ENCODE results near the gene CACNA1A. TPM values are rescaled to one million over a fixed set of nuclear protein-coding genes. Genes with fewer than 3 reads are reported as not detected.
"Not testable (repeated sequence)": the region's sequence is repeated elsewhere in the genome, so short reads cannot be mapped to it uniquely, and the experiment has no call there.

CACNA1A gene
- total and polyA plus RNA-seq, 9 donors: 0.58 to 2.8 (median 1.4) TPM

DNA sequence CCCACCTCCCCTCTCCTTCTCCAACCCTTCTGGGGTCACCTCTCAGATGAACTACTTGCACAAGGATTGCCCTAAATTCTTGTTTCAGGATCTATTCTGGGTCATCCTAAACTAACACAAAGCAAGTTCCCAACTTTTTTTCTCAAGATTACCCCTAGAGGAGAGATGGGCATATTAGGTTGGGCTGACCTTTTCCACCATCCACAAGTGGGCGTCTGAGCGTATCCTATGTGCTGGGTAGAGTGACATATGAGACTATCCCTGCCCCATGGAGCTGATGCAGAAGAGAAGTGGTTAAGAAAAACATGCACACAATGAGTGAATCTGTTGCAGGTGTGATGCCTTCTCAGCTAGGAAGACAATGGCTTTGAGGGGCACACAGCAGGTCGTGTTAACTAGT, 132.7 kb downstream of the CACNA1A start:
- Histone ChIP-seq H3K27ac (ENCODE audit: low read length) (no peak overlapping the region), H3K4me1 (ENCODE audit: control insufficient read depth, insufficient read depth, low read length) (no peaks in the 10 kb centered on the region), H3K27me3 (ENCODE audit: control insufficient read depth, insufficient read depth, low read length) (no peaks in the 10 kb centered on the region), H3K36me3 (ENCODE audit: control insufficient read depth, insufficient read depth, low read length) (no peaks in the 10 kb centered on the region), H3K4me3 (ENCODE audit: low read length) (no peak overlapping the region), H3K9me3 (replicated peaks; ENCODE audit: control insufficient read depth, low read depth, low read length) (no peaks in the 10 kb centered on the region)
- no peak for DNase-seq
- WGBS (ENCODE audit: insufficient coverage): no CpG with 5 or more reads among the region's 3 CpGs

DNA sequence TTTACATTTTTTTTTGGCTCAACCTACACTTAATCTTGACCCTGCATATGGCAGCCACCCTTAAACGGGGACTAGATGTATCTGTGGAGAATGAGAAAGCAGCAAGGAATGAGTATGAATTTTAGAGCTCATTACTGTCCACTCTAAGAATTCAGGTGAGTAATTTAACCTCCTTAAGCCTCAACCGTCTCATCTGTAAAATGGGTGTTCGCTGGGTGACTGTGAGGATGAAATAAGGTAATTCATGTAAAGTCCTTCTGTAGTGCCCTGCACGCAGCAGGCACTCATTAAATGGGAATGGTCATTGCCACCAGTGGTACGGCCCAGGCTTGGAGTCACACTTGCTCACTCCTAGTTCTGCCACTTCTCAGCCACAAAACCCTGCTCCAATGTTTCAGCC, 135.3 kb downstream of the CACNA1A start:
- H3K27ac ChIP-seq (ENCODE audit: low read length): no peak overlapping the region
- DNase-seq: no peak
- H3K9me3 ChIP-seq (replicated peaks; ENCODE audit: control insufficient read depth, low read depth, low read length): no peaks in the 10 kb centered on the region
- no peaks in the 10 kb centered on the region for H3K36me3 ChIP-seq (ENCODE audit: control insufficient read depth, insufficient read depth, low read length)
- H3K27me3 ChIP-seq (ENCODE audit: control insufficient read depth, insufficient read depth, low read length): no peaks in the 10 kb centered on the region
- 100% methylated on average over 2 of the region's 5 CpGs for WGBS (ENCODE audit: insufficient coverage)
- H3K4me3 ChIP-seq (ENCODE audit: low read length): no peak overlapping the region
- H3K4me1 ChIP-seq (ENCODE audit: control insufficient read depth, insufficient read depth, low read length): no peaks in the 10 kb centered on the region

DNA sequence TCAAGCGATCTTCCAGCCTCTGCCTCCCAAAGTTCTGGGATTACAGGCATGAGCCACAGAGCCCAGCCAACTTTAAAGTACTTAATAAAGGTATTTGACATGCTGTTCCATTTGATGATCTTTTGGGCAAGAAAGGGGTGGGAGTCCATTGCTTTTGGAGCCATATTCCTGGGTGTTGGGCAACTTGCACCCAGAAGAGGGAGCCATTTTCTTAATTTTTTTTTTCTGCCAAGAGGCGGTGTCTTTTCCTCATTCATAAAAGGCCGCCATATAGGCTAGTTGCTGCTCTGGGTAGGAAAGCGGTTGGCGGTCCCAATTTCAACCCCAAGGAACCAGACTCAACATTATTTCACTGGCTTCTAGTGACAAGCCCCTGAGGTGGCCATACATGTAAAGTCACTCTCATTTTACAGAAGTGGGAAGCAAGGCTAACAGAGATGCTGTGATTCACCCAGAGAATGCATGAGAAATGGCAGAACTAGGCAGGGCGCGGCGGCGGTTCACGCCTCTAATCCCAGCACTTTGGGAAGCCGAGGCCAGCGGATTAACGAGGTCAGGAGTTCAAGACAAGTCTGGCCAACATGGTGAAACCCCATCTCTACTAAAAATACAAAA, 139.6 kb downstream of the CACNA1A start:
- no peak for DNase-seq
- peaks cover 2% of the 10 kb centered on the region for H3K27me3 ChIP-seq (ENCODE audit: control insufficient read depth, insufficient read depth, low read length)
- no peak overlapping the region for H3K4me3 ChIP-seq (ENCODE audit: low read length)
- no peaks in the 10 kb centered on the region for H3K9me3 ChIP-seq (replicated peaks; ENCODE audit: control insufficient read depth, low read depth, low read length)
- 90% methylated on average over 2 of the region's 13 CpGs for WGBS (ENCODE audit: insufficient coverage)
- no peaks in the 10 kb centered on the region for H3K36me3 ChIP-seq (ENCODE audit: control insufficient read depth, insufficient read depth, low read length)
- no peaks in the 10 kb centered on the region for H3K4me1 ChIP-seq (ENCODE audit: control insufficient read depth, insufficient read depth, low read length)
- no peak overlapping the region for H3K27ac ChIP-seq (ENCODE audit: low read length)

DNA sequence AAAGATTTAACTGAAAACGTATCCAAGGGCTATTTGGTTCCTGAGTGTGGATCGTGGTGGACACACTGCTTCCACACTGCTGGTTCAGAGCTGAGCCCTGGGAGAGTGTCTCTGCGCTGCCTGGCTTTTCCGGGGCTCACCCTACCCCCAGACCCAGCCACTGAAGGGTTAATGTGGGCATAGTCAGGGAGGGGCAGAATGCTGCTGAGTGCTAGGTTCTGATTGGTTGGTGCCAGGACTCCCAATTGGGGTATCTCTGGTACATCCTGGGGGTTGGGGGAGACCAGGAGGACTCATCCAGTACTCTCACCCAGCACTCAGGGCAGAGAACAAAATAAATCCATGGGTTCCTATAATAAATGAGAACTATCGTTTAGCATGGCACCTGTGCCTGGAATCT, 142.3 kb downstream of the CACNA1A start:
- DNase-seq: no peak
- H3K27ac ChIP-seq (ENCODE audit: low read length): no peak overlapping the region
- peaks cover 5% of the 10 kb centered on the region for H3K9me3 ChIP-seq (replicated peaks; ENCODE audit: control insufficient read depth, low read depth, low read length)
- H3K27me3 ChIP-seq (ENCODE audit: control insufficient read depth, insufficient read depth, low read length): peaks cover 3% of the 10 kb centered on the region
- no peaks in the 10 kb centered on the region for H3K36me3 ChIP-seq (ENCODE audit: control insufficient read depth, insufficient read depth, low read length)
- H3K4me3 ChIP-seq (ENCODE audit: low read length): no peak overlapping the region
- 46% methylated on average over 3 of the region's 5 CpGs for WGBS (ENCODE audit: insufficient coverage)
- no peaks in the 10 kb centered on the region for H3K4me1 ChIP-seq (ENCODE audit: control insufficient read depth, insufficient read depth, low read length)

DNA sequence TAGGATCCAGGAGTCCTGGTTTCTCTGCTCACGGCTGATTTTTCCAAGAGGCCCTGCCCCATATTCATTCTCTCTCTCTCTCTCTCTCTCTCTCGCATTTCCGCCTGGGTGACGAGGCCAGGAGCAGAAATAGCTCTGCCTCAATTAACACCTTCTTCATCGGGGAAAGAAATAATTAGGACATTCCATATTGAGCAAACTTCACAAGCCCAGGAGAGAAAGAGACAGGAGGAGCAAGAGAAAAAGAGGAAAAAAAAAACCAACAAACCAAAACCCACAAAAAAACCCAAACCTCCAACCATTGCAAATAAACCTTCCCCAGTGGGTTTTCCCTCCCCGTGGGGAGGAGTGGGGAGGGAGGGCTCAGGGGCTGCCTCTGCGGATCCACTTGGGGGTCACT, 143.0 kb downstream of the CACNA1A start:
- no peaks in the 10 kb centered on the region for H3K36me3 ChIP-seq (ENCODE audit: control insufficient read depth, insufficient read depth, low read length)
- no peak overlapping the region for H3K4me3 ChIP-seq (ENCODE audit: low read length)
- no peaks in the 10 kb centered on the region for H3K4me1 ChIP-seq (ENCODE audit: control insufficient read depth, insufficient read depth, low read length)
- no peak for DNase-seq
- no CpG with 5 or more reads among the region's 7 CpGs for WGBS (ENCODE audit: insufficient coverage)
- peaks cover 5% of the 10 kb centered on the region for H3K9me3 ChIP-seq (replicated peaks; ENCODE audit: control insufficient read depth, low read depth, low read length)
- peaks cover 3% of the 10 kb centered on the region for H3K27me3 ChIP-seq (ENCODE audit: control insufficient read depth, insufficient read depth, low read length)
- no peak overlapping the region for H3K27ac ChIP-seq (ENCODE audit: low read length)

DNA sequence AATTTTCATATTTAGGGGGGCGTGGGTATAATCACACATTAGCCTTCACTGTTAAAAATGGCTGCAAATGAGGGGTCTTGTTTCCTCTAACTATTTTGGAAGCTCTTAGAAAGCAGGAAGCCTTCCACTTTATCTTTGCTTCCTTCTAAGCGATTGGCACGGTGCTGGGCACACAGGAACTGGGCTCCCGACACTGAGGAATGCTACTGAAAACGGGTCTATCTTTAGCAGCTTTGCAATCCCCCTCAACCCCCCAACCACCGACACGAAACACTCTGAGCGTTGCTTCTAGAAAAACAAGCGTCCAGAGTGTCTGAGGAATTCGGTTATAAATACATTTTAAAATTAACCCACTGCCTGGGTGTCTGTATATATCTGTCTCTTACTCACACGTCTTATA, 143.6 kb downstream of the CACNA1A start:
- H3K9me3 ChIP-seq (replicated peaks; ENCODE audit: control insufficient read depth, low read depth, low read length): peaks cover 5% of the 10 kb centered on the region
- H3K27ac ChIP-seq (ENCODE audit: low read length): no peak overlapping the region
- WGBS (ENCODE audit: insufficient coverage): 69% methylated on average over 7 of the region's 11 CpGs
- no peaks in the 10 kb centered on the region for H3K36me3 ChIP-seq (ENCODE audit: control insufficient read depth, insufficient read depth, low read length)
- peaks cover 3% of the 10 kb centered on the region for H3K27me3 ChIP-seq (ENCODE audit: control insufficient read depth, insufficient read depth, low read length)
- H3K4me1 ChIP-seq (ENCODE audit: control insufficient read depth, insufficient read depth, low read length): no peaks in the 10 kb centered on the region
- DNase-seq: no peak
- H3K4me3 ChIP-seq (ENCODE audit: low read length): no peak overlapping the region

DNA sequence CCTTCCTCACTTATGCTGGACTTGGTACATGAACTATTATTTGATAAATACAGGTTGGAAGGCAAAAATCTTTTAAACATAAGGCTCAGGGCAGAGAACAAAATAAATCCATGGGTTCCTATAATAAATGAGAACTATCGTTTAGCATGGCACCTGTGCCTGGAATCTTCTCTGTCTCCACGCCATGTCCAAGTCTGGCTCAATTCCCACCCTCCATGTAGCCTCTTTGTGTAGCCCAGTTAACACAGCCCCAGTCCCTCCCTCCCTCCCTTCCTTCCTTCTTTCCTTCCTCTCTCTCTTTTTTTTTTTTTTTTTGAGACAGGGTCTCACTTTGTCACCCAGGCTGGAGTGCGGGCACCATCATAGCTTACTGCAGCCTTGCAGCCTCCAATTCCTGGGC, 144.6 kb downstream of the CACNA1A start:
- H3K27me3 ChIP-seq (ENCODE audit: control insufficient read depth, insufficient read depth, low read length); H3K27ac ChIP-seq (ENCODE audit: low read length); DNase-seq; H3K36me3 ChIP-seq (ENCODE audit: control insufficient read depth, insufficient read depth, low read length); H3K9me3 ChIP-seq (replicated peaks; ENCODE audit: control insufficient read depth, low read depth, low read length); H3K4me1 ChIP-seq (ENCODE audit: control insufficient read depth, insufficient read depth, low read length); H3K4me3 ChIP-seq (ENCODE audit: low read length): not testable (repeated sequence)
- WGBS (ENCODE audit: insufficient coverage): 69% methylated on average over 2 of the region's 3 CpGs

DNA sequence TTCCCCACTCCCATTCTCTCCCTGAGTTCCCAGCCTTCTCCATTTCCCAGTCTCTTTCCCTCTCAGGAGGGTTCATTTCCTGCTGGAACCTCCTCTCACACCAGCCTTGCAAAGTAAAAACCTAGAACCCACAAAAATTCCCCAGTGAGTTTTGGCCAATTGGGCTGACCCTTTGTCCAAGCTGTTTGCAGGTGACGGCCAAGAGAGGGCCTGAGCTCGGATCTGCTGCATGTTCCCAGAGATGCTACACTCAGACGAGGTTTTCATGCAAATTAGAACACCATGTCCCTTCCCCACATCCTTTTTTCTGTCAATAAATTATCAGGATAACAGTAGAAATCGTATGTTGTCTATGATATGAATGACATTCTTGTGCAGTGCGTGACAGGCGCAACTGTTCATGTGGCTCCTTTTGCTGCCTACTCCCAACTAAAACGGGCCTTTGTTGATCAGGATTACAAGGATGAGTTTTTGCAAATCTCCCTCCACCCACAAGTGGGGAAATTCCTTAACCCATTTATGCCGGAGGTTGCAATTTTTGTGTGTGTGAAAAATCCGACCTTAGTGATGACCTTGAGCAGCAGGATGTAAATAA, 149.5 kb downstream of the CACNA1A start:
- no peak overlapping the region for H3K27ac ChIP-seq (ENCODE audit: low read length)
- H3K27me3 ChIP-seq (ENCODE audit: control insufficient read depth, insufficient read depth, low read length): peaks cover 2% of the 10 kb centered on the region
- H3K4me1 ChIP-seq (ENCODE audit: control insufficient read depth, insufficient read depth, low read length): no peaks in the 10 kb centered on the region
- WGBS (ENCODE audit: insufficient coverage): 60% methylated on average over 2 of the region's 9 CpGs
- no peak for DNase-seq
- H3K4me3 ChIP-seq (ENCODE audit: low read length): no peak overlapping the region
- peaks cover 5% of the 10 kb centered on the region for H3K9me3 ChIP-seq (replicated peaks; ENCODE audit: control insufficient read depth, low read depth, low read length)
- no peaks in the 10 kb centered on the region for H3K36me3 ChIP-seq (ENCODE audit: control insufficient read depth, insufficient read depth, low read length)

DNA sequence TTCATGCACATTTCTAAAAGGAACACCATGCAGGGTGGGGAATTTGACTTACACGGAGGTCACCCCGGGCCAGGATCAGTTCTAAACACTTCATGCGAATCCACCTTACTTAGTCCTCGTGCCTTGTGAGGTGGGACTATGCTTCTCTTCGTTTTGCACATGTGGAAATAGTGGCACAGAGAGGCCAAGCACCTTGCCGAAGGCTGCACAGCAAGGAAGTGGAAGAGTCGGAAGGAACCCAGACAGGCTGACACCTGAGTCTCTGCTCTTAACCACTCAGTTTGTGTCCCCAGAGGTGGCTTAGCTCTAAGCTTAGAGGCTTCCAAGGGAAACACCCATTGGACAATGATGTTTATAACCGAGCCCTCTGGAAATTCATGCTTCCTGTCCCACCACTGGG, 150.1 kb downstream of the CACNA1A start:
- H3K27me3 ChIP-seq (ENCODE audit: control insufficient read depth, insufficient read depth, low read length): peaks cover 2% of the 10 kb centered on the region
- WGBS (ENCODE audit: insufficient coverage): 76% methylated on average over 8 of the region's 8 CpGs

DNA sequence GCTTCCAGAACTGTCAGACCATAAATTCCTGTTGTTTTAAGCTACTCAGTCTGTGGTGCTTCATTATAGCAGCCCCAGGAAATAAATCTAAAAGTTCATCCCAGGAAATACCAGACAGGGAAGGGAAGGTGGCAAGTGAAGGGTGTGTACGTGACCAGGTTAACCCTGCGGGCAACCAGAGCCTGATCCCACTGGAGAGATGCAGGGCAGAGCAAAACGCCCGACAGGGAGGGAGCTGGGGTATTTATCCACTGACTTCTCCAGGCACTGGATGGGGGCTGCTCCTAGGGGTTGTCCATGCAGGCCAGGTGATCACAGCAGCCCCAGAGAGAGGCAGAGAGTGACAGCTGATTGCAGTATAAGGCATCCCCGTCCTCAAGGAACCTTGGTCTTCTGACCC, 150.9 kb downstream of the CACNA1A start:
- Histone ChIP-seq H3K27ac (ENCODE audit: low read length) (no peak overlapping the region), H3K27me3 (ENCODE audit: control insufficient read depth, insufficient read depth, low read length) (no peaks in the 10 kb centered on the region), H3K9me3 (replicated peaks; ENCODE audit: control insufficient read depth, low read depth, low read length) (peaks cover 8% of the 10 kb centered on the region), H3K4me3 (ENCODE audit: low read length) (no peak overlapping the region), H3K4me1 (ENCODE audit: control insufficient read depth, insufficient read depth, low read length) (no peaks in the 10 kb centered on the region), H3K36me3 (ENCODE audit: control insufficient read depth, insufficient read depth, low read length) (no peaks in the 10 kb centered on the region)
- WGBS (ENCODE audit: insufficient coverage): 64% methylated on average over 4 of the region's 5 CpGs
- DNase-seq: no peak

More for the DNA sequence above, 150.1 kb downstream of the CACNA1A start:
- Histone ChIP-seq H3K36me3 (ENCODE audit: control insufficient read depth, insufficient read depth, low read length) (no peaks in the 10 kb centered on the region), H3K9me3 (replicated peaks; ENCODE audit: control insufficient read depth, low read depth, low read length) (peaks cover 5% of the 10 kb centered on the region), H3K4me1 (ENCODE audit: control insufficient read depth, insufficient read depth, low read length) (no peaks in the 10 kb centered on the region), H3K27ac (ENCODE audit: low read length) (no peak overlapping the region), H3K4me3 (ENCODE audit: low read length) (no peak overlapping the region)
- DNase-seq: no peak

DNA sequence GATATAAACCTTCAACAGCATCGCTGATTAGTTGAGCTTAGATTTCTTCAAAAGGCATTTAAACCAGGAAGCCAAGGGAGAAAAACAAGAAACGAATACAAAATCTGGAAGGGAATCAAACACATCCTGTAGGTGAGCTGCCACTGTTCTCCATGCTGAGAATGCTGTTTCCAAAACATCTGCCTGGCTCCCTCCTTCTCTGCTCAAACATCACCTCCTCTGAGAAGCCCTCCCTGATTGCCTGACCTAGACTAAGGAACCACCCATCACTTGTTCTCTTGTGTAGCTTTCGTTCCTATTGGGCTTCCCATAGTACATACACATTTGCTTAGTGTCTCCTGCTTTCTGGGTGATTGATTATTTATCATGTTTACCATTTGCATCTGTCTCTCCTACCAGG, 152.7 kb downstream of the CACNA1A start:
- Histone ChIP-seq H3K9me3 (replicated peaks; ENCODE audit: control insufficient read depth, low read depth, low read length) (peaks cover 10% of the 10 kb centered on the region), H3K27ac (ENCODE audit: low read length) (no peak overlapping the region), H3K4me1 (ENCODE audit: control insufficient read depth, insufficient read depth, low read length) (no peaks in the 10 kb centered on the region), H3K36me3 (ENCODE audit: control insufficient read depth, insufficient read depth, low read length) (no peaks in the 10 kb centered on the region), H3K4me3 (ENCODE audit: low read length) (no peak overlapping the region), H3K27me3 (ENCODE audit: control insufficient read depth, insufficient read depth, low read length) (no peaks in the 10 kb centered on the region)
- WGBS (ENCODE audit: insufficient coverage): 43% methylated on average over 1 of the region's 3 CpGs
- DNase-seq: no peak

All from muscle of leg (tissue), 11 donors.